Motor neuron (in vitro differentiated cells): ENCODE measurements around the gene ABI1. TPM values are rescaled to one million over a fixed set of nuclear protein-coding genes. Genes with fewer than 3 reads are reported as not detected.
"Not testable (repeated sequence)": the region's sequence is repeated elsewhere in the genome, so short reads cannot be mapped to it uniquely, and the experiment has no call there.

Experiments used
- ATAC-seq, 8 experiments: fragments of 200-7000 bp; cut with Tn5 transposase; replicated peaks in 6 of 8; 2 replicates each; pipeline ENCODE4 v1.8.0; 2021; ENCODE audit warnings: mild to moderate bottlenecking in 8 of 8, moderate library complexity in 8 of 8
- H3K27ac ChIP-seq, 2 donors: fragments of 250-450 bp; sonication (Bioruptor Pico); 2 replicates each; pipeline ENCODE4 v1.9.0; 2021; ENCODE audit warnings: antibody characterized with exemption in 2 of 2, mild to moderate bottlenecking in 2 of 2, moderate library complexity in 1 of 2
- H3K4me1 ChIP-seq, 2 donors: fragments of 250-450 bp; sonication (Bioruptor Pico); replicated peaks in 1 of 2; 2 replicates each; pipeline ENCODE4 v1.6.1; 2021; ENCODE audit warnings: antibody characterized with exemption in 2 of 2, mild to moderate bottlenecking in 2 of 2, moderate library complexity in 1 of 2
- H3K4me3 ChIP-seq, 5 donors: fragments of 250-450 bp; sonication (Bioruptor Pico); 2 replicates each; pipeline ENCODE4 v1.9.0; 2021; ENCODE audit warnings: antibody characterized with exemption in 5 of 5, mild to moderate bottlenecking in 5 of 5, moderate library complexity in 4 of 5
- WGBS, 10 experiments: fragments of 450-650 bp; shearing (Covaris generic); methylation state at CpG; one replicate each; pipeline ENCODE4 v1.0.0; 2022; 5-methylcytosine and 5-hydroxymethylcytosine counted together
- in situ Hi-C, 9 experiments: fragments of 400-800 bp; cut with MboI; loops; one replicate each; pipeline ENCODE4 v1.15.0; 2021; ENCODE audit warnings: low sequenced_read_pairs in 9 of 9, low pct_unique_long_range_greater_than_20kb in 2 of 9; ENCODE audit not compliant: unreplicated experiment in 9 of 9
- total RNA-seq, 8 experiments: library from RNA; unstranded; fragments of 300-600 nt; gene quantifications; 2 replicates each; pipeline versions ENCODE4 v1.2.3 to v1.2.4, GENCODE V29; 2022

Gene ABI1
- total RNA-seq, 8 experiments from 2014 or later: 21.6 to 54.7 (median 23.8) TPM

GRCh38 chr10:26797340-26797739 lies 63.4 kb downstream of the ABI1 start:
- H3K4me1 ChIP-seq: no peaks in the 10 kb centered on the region
- WGBS, 10 experiments: 80 to 100% (median 96%) methylated on average over 1 to 2 of the region's 2 CpGs; no CpG with 5 or more reads in 1 of the 10 experiments
- no peak overlapping the region for H3K4me3 ChIP-seq
- ATAC-seq: no peak
- in situ Hi-C loops: no loop called here
- H3K27ac ChIP-seq: no peak overlapping the region

- in situ Hi-C loops: no loop called here
- Histone ChIP-seq H3K4me1 (no peaks in the 10 kb centered on the region), H3K27ac (no peak overlapping the region), H3K4me3 (no peak overlapping the region)
- no peak for ATAC-seq
- WGBS, 10 experiments: 0 to 100% (median 71%) methylated on average over 1 to 2 of the region's 2 CpGs; no CpG with 5 or more reads in 1 of the 10 experiments
Measured at GRCh38 chr10:26792758-26793495, 67.8 kb downstream of the ABI1 start.

GRCh38 chr10:26790221-26790995 lies 70.3 kb downstream of the ABI1 start:
- Histone ChIP-seq H3K27ac (no peak overlapping the region), H3K4me1 (peaks cover 0 to 7% of the 10 kb centered on the region in 2 donors), H3K4me3 (no peak overlapping the region)
- peak in 2 of 8 experiments; percentile 38 to 58 for ATAC-seq
- in situ Hi-C loops: no loop called here
- 47 to 100% (median 93%) methylated on average over 2 to 4 of the region's 4 CpGs for WGBS, 10 experiments

GRCh38 chr10:26789779-26790178 lies 71.0 kb downstream of the ABI1 start:
- H3K4me3 ChIP-seq, ATAC-seq, in situ Hi-C loops, H3K27ac ChIP-seq, H3K4me1 ChIP-seq: not testable (repeated sequence)
- WGBS, 10 experiments: 83 to 100% (median 100%) methylated on average over 1 to 2 of the region's 2 CpGs; no CpG with 5 or more reads in 3 of the 10 experiments

GRCh38 chr10:26787362-26787761 lies 73.4 kb downstream of the ABI1 start:
- WGBS, 10 experiments: 40 to 100% (median 78%) methylated on average over 1 to 3 of the region's 3 CpGs
- Histone ChIP-seq H3K27ac (no peak overlapping the region), H3K4me3 (no peak overlapping the region), H3K4me1 (peaks cover 4 to 7% of the 10 kb centered on the region in 2 donors)
- ATAC-seq: no peak
- in situ Hi-C loops: no loop called here

- H3K4me3 ChIP-seq: no peak overlapping the region
- in situ Hi-C loops: no loop called here
- peak in 4 of 8 experiments; percentile 13 to 83 (median 49) for ATAC-seq
- peaks cover under 1 to 4% of the 10 kb centered on the region in 2 donors for H3K4me1 ChIP-seq
- 0 to 100% (median 85%) methylated on average over 1 to 2 of the region's 2 CpGs; no CpG with 5 or more reads in 4 of the 10 experiments for WGBS, 10 experiments
- H3K27ac ChIP-seq: no peak overlapping the region
Measured at GRCh38 chr10:26781797-26782196, 79.0 kb downstream of the ABI1 start.

GRCh38 chr10:26780793-26781601 lies 79.8 kb downstream of the ABI1 start:
- 0 to 100% (median 88%) methylated on average over 1 to 4 of the region's 4 CpGs; no CpG with 5 or more reads in 2 of the 10 experiments for WGBS, 10 experiments
- H3K4me3 ChIP-seq: no peak overlapping the region
- ATAC-seq: peak in 5 of 8 experiments; percentile 12 to 98 (median 96)
- in situ Hi-C loops: no loop called here
- no peak overlapping the region for H3K27ac ChIP-seq
- H3K4me1 ChIP-seq: peaks cover 0 to 4% of the 10 kb centered on the region in 2 donors

- in situ Hi-C loops: no loop called here
- 91 to 100% (median 100%) methylated on average over 1 to 7 of the region's 8 CpGs; no CpG with 5 or more reads in 1 of the 10 experiments for WGBS, 10 experiments
- Histone ChIP-seq H3K27ac (no peak overlapping the region), H3K4me3 (no peak overlapping the region), H3K4me1 (peaks cover 0 to 4% of the 10 kb centered on the region in 2 donors)
- no peak for ATAC-seq
Measured at GRCh38 chr10:26780106-26780792, 80.5 kb downstream of the ABI1 start.

GRCh38 chr10:26779176-26779860 lies 81.4 kb downstream of the ABI1 start:
- in situ Hi-C loops: no loop called here
- ATAC-seq: no peak
- WGBS, 10 experiments: 67 to 100% (median 84%) methylated on average over 1 to 4 of the region's 4 CpGs
- Histone ChIP-seq H3K27ac (no peak overlapping the region), H3K4me1 (no peaks in the 10 kb centered on the region), H3K4me3 (no peak overlapping the region)

GRCh38 chr10:26777686-26778085 lies 83.1 kb downstream of the ABI1 start:
- H3K4me1 ChIP-seq: no peaks in the 10 kb centered on the region
- H3K27ac ChIP-seq: no peak overlapping the region
- ATAC-seq: no peak
- no peak overlapping the region for H3K4me3 ChIP-seq
- 67 to 100% (median 94%) methylated on average over 1 to 2 of the region's 2 CpGs; no CpG with 5 or more reads in 5 of the 10 experiments for WGBS, 10 experiments
- in situ Hi-C loops: no loop called here

- Histone ChIP-seq H3K4me1 (no peaks in the 10 kb centered on the region), H3K4me3 (no peak overlapping the region), H3K27ac (no peak overlapping the region)
- ATAC-seq: no peak
- in situ Hi-C loops: no loop called here
- WGBS, 10 experiments: 57 to 100% (median 100%) methylated on average over 1 of the region's 1 CpG; no CpG with 5 or more reads in 6 of the 10 experiments
Measured at GRCh38 chr10:26776258-26776657, 84.5 kb downstream of the ABI1 start.

GRCh38 chr10:26773633-26774032 lies 87.1 kb downstream of the ABI1 start:
- 83 to 100% (median 98%) methylated on average over 1 to 2 of the region's 2 CpGs; no CpG with 5 or more reads in 2 of the 10 experiments for WGBS, 10 experiments
- in situ Hi-C loops: no loop called here
- H3K27ac ChIP-seq: no peak overlapping the region
- no peaks in the 10 kb centered on the region for H3K4me1 ChIP-seq
- H3K4me3 ChIP-seq: no peak overlapping the region
- no peak for ATAC-seq
